LNCaP clone FGC (cell line): Measurements from ENCODE around the gene RNF44.

Experiments used
- DNase-seq: peaks from one replicate; pipeline ENCODE4 v3.0.0-alpha.2; 2011; ENCODE audit warnings: low read depth
- H3K4me3 ChIP-seq: 2 replicates; pipeline ENCODE4 v1.5.1; 2011; ENCODE audit warnings: mild to moderate bottlenecking, low read depth, low read length, control low read depth
- TF ChIP-seq, protein P1 (sequence below): IDR thresholded peaks from 2 replicates; pipeline ENCODE4 v1.5.1; 2012; ENCODE audit warnings: mild to moderate bottlenecking; ENCODE audit not compliant: control insufficient read depth, insufficient read depth; ENCODE audit errors: extremely low read depth

Gene RNF44

DNA sequence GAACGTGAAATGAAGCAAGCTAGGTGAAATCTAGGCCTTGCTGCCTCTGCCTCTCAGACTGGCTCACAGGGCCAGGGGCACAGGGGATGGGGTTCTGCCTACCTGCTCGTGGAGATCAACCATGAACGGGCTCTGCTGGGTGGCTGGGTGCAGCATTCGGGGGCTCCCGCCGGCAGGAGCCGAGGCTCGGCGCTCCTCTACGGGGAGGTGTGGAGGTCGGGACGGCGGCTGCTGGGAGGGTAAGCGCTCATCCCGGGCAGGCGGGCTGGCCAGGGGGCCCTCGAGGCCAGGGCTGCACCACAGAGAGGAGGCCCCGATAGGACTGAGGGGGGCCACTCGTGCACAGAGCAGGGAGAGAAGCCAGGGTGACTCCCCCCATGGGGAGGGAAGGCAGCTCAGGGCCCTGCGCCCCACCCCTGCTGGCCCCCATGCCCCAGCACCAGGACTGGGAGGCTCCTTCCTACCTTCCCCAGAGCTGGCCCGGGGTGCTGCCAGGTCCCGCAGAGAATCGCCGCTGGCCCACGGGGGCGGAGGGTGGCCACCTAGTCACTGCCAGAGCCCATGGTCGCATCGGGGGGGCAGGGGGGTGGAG lies 5.2 kb downstream of the RNF44 start:
- no peak overlapping the region for H3K4me3 ChIP-seq
- TF ChIP-seq, protein P1, sequence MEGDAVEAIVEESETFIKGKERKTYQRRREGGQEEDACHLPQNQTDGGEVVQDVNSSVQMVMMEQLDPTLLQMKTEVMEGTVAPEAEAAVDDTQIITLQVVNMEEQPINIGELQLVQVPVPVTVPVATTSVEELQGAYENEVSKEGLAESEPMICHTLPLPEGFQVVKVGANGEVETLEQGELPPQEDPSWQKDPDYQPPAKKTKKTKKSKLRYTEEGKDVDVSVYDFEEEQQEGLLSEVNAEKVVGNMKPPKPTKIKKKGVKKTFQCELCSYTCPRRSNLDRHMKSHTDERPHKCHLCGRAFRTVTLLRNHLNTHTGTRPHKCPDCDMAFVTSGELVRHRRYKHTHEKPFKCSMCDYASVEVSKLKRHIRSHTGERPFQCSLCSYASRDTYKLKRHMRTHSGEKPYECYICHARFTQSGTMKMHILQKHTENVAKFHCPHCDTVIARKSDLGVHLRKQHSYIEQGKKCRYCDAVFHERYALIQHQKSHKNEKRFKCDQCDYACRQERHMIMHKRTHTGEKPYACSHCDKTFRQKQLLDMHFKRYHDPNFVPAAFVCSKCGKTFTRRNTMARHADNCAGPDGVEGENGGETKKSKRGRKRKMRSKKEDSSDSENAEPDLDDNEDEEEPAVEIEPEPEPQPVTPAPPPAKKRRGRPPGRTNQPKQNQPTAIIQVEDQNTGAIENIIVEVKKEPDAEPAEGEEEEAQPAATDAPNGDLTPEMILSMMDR = no peak
- no peak for DNase-seq

GRCh38 chr5:176530983-176531901 lies 6.0 kb downstream of the RNF44 start:
- H3K4me3 ChIP-seq = no peak overlapping the region
- TF ChIP-seq, protein P1 = no peak
- no peak for DNase-seq

- no peak overlapping the region for H3K4me3 ChIP-seq
- DNase-seq = no peak
- TF ChIP-seq, protein P1 = no peak
These were observed 6.7 kb downstream of the RNF44 start for GRCh38 chr5:176530393-176530982.

DNA sequence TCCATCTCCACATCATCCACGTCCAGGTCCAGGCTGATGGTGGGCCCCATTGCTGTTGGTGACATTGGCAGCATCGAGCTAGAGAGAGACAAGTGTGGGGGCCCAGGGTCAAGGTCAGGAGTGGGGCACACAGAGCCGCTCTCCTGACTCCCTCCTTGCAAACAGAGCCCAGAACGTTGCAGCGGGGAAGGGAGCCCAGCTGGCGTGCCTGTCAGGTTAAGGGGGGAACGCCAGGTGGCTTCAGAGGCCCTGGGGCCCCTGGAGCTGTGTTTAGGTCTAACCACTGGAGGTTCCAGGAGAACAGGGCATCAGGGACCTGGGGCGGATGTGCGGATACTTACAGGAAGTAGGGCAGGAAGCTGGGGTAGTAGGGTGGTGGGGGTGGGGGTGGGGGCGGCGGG lies 7.5 kb downstream of the RNF44 start:
- TF ChIP-seq, protein P1 = no peak
- DNase-seq = no peak
- H3K4me3 ChIP-seq = no peak overlapping the region

DNA sequence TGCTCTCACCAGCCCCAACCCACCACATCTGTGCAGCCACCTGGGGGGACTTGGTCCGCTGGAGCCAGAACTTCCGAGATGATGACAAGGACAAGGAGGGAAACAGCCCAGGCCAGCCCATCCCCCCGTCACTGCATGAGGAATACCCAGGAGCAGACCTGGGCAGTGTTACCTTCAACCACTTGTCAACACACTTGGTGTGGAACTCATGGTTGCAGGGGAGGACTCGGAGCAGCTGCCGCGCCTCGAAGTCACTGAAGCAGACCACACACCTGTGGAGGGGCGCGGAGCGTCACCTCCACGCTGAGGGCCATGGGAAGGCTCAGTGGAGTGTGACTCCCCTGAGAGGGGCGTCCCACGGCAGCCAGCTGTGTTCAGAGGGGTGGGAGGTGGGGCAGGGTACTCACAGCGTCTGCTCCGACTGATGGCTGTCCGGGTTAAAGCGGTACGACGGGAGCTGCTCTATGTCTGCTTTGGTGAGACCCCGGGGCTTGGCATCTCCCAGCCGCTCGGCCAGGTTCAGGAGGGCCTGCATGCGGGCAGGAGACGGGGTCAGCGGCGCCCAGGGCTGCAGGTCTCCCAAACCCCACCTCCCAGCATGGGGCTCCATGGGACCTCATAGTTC lies 8.0 kb downstream of the RNF44 start:
- no peak for DNase-seq
- TF ChIP-seq, protein P1 = no peak
- H3K4me3 ChIP-seq = no peak overlapping the region

DNA sequence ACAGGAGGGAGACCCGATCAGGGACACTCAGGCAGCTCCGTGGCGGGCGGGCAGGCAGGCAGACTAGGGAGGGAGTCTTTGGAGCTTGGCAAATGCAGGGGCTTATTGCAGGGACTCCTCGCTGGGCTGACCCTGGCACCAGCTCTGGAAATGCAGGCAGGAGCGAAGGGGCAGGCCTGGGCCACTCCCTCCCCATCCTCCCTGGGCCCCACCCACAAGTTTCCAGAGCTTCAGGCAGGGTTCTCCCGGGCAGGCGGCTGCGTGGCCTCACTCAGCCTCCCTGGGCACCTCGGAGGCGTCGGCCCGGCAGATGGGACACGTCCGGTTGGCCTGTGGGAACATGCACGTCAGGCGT lies 8.5 kb downstream of the RNF44 start:
- H3K4me3 ChIP-seq = no peak overlapping the region
- DNase-seq = no peak
- TF ChIP-seq, protein P1 = no peak
